K562 (cell line): ENCODE measurements around the gene MPI. TPM values are rescaled to one million over a fixed set of nuclear protein-coding genes. Genes with fewer than 3 reads are reported as not detected.
A peak's percentile ranks its signal among the peaks of the same experiment; 100 is the strongest.

Experiments used
- ATF2 ChIP-seq: sonication (generic); formaldehyde crosslinking; IDR thresholded peaks from 2 replicates; pipeline ENCODE4 v1.8.1; 2022; ENCODE audit warnings: missing genetic modification reagents
- CHD1 ChIP-seq: fragments of 200-600 bp; sonication (generic); IDR thresholded peaks from one replicate; pipeline ENCODE4 v1.6.1; 2012; ENCODE audit warnings: mild to moderate bottlenecking, moderate library complexity, low read length, inconsistent platforms
- CREB5 ChIP-seq: fragments of 250-450 bp; sonication (Bioruptor Pico); IDR thresholded peaks from 2 replicates; pipeline ENCODE4 v1.5.0; 2020; ENCODE audit warnings: mild to moderate bottlenecking
- CSDE1 ChIP-seq, 2 experiments: fragments of 450-650 bp; IDR thresholded peaks; 2 replicates each; pipeline ENCODE4 v1.6.1; 2016; ENCODE audit warnings: mild to moderate bottlenecking in 1 of 2
- ETV1 ChIP-seq: fragments of 450-650 bp; conservative IDR thresholded peaks from 2 replicates; pipeline ENCODE4 v1.6.1; 2016; ENCODE audit warnings: missing genetic modification characterization, control low read depth, low read depth, missing compliant biosample characterization
- FOSL1 ChIP-seq: fragments of 200-800 bp; sonication (Bioruptor generic); conservative IDR thresholded peaks from 2 replicates; pipeline ENCODE4 v1.6.1; 2016; ENCODE audit warnings: missing genetic modification characterization, missing compliant biosample characterization
- GTF2E2 ChIP-seq: fragments of 200-800 bp; sonication (Bioruptor generic); IDR thresholded peaks from 2 replicates; pipeline ENCODE4 v1.6.1; 2016; ENCODE audit warnings: missing genetic modification characterization, missing compliant biosample characterization
- HDAC6 ChIP-seq: IDR thresholded peaks from 2 replicates; pipeline ENCODE4 v1.6.1; 2012; ENCODE audit warnings: low read depth, mild to moderate bottlenecking, control low read depth, inconsistent platforms, low read length, moderate library complexity
- HNRNPUL1 ChIP-seq: fragments of 200-400 bp; formaldehyde crosslinking; IDR thresholded peaks from 2 replicates; pipeline ENCODE4 v1.6.1; 2017; ENCODE audit warnings: low read length
- KLF10 ChIP-seq: fragments of 250-450 bp; sonication (Bioruptor Pico); IDR thresholded peaks from 2 replicates; pipeline ENCODE4 v1.6.1; 2021; ENCODE audit warnings: matching md5 sums
- MEIS2 ChIP-seq: fragments of 450-650 bp; IDR thresholded peaks from 2 replicates; pipeline ENCODE4 v1.6.1; 2014; ENCODE audit warnings: mild to moderate bottlenecking; ENCODE audit not compliant: partially characterized antibody
- NFE2L1 ChIP-seq: fragments of 450-650 bp; IDR thresholded peaks from 2 replicates; pipeline ENCODE4 v1.6.1; 2016; ENCODE audit warnings: missing genetic modification characterization, low read depth, mild to moderate bottlenecking, missing compliant biosample characterization, moderate library complexity, borderline replicate concordance
- NFYB ChIP-seq: IDR thresholded peaks from 2 replicates; pipeline ENCODE4 v1.6.1; 2011; ENCODE audit warnings: mild to moderate bottlenecking, moderate library complexity; ENCODE audit not compliant: insufficient read length; ENCODE audit errors: extremely low read depth
- NR3C1 ChIP-seq: sonication (generic); formaldehyde crosslinking; IDR thresholded peaks from 2 replicates; pipeline ENCODE4 v1.8.1; 2022; ENCODE audit warnings: missing genetic modification reagents
- PTRF ChIP-seq: fragments of 450-650 bp; IDR thresholded peaks from 2 replicates; pipeline ENCODE4 v1.6.1; 2016; ENCODE audit warnings: mild to moderate bottlenecking, missing genetic modification characterization, missing compliant biosample characterization
- RBM14 ChIP-seq: fragments of 200-400 bp; formaldehyde crosslinking; IDR thresholded peaks from 2 replicates; pipeline ENCODE4 v1.6.1; 2018; ENCODE audit warnings: low read depth, mild to moderate bottlenecking, low read length, moderate library complexity, borderline replicate concordance; ENCODE audit not compliant: insufficient read depth
- SMARCB1 ChIP-seq: IDR thresholded peaks from 2 replicates; pipeline ENCODE4 v1.6.1; 2011; ENCODE audit warnings: improper control_type of control experiment, low read depth; ENCODE audit not compliant: insufficient read length
- SP1 ChIP-seq: sonication (generic); formaldehyde crosslinking; IDR thresholded peaks from 2 replicates; pipeline ENCODE4 v1.8.1; 2022; ENCODE audit warnings: mild to moderate bottlenecking, missing genetic modification reagents
- TCF3 ChIP-seq: sonication (generic); formaldehyde crosslinking; IDR thresholded peaks from 2 replicates; pipeline ENCODE4 v1.4.0; 2020; ENCODE audit warnings: mild to moderate bottlenecking, missing genetic modification reagents
- TRIM28 ChIP-seq: fragments of 450-650 bp; IDR thresholded peaks from 2 replicates; pipeline ENCODE4 v1.6.1; 2017
- UBTF ChIP-seq, 2 experiments: IDR thresholded peaks; 2 replicates each; pipeline ENCODE4 v1.6.1; 2012; ENCODE audit warnings: improper control_type of control experiment in 2 of 2, low read depth in 2 of 2, low read length in 2 of 2, borderline replicate concordance in 1 of 2
- ZFP1 ChIP-seq: fragments of 450-650 bp; formaldehyde crosslinking; IDR thresholded peaks from 2 replicates; pipeline ENCODE4 v1.4.0; 2020; ENCODE audit warnings: mild to moderate bottlenecking, mixed read lengths
- ZNF347 ChIP-seq: fragments of 450-650 bp; formaldehyde crosslinking; IDR thresholded peaks from 2 replicates; pipeline ENCODE4 v1.4.0; 2020; ENCODE audit warnings: low read depth, mild to moderate bottlenecking, moderate library complexity
- ZNF778 ChIP-seq: fragments of 450-650 bp; formaldehyde crosslinking; IDR thresholded peaks from 2 replicates; pipeline ENCODE4 v1.4.0; 2020; ENCODE audit warnings: mild to moderate bottlenecking, moderate library complexity
- polyA plus RNA-seq, 8 experiments: library from polyadenylated mRNA; depleted of rRNA in 4 of 8; stranded (reverse) in 5 of 8; unstranded in 3 of 8; fragments of >200 nt; fragmentation: Nextera tagmentation in 2 of 8; fragmentation: Illumina TruSeq in 1 of 8; extraction: Ambion mirVana in 2 of 8; extraction: Trizol in 1 of 8; gene quantifications; 2 replicates each; pipeline versions ENCODE4 v1.2.1 to v1.2.3, GENCODE V29; 2011 to 2014; ENCODE audit warnings: inconsistent platforms in 1 of 8, missing spikeins in 1 of 8
- total RNA-seq, 7 experiments: library from RNA; depleted of rRNA in 6 of 7; stranded (reverse); fragments of >200 nt in 6 of 7; fragmentation: Illumina TruSeq in 2 of 7; extraction: Trizol in 2 of 7; gene quantifications; 2 replicates each; pipeline versions ENCODE4 v1.2.1 to v1.2.3, GENCODE V29; 2011 to 2021; ENCODE audit warnings: low replicate concordance in 1 of 7

The MPI gene
- total and polyA plus RNA-seq, 9 of the 15 experiments (the other 6 are each of a cell fraction or from before 2014, with no cell fraction given) = 30.7 to 105 (median 40.5) TPM

GRCh38 chr15:74873036-74873755 lies 16.6 kb upstream of the MPI start, which contains the start of gene SCAMP2 (continued):
- no peak for TF ChIP-seq TCF3 (CRISPR knock-in tag)
- TF ChIP-seq RBM14 = no peak
- no peak for TF ChIP-seq HDAC6
- peak; percentile 57; the same call in 1 of the 2 replicates for TF ChIP-seq ETV1 (tag)
- TF ChIP-seq NFE2L1 (tag) = no peak
- no peak for TF ChIP-seq ZNF347 (CRISPR knock-in tag)
- peak; percentile 68 for TF ChIP-seq NFYB
- no peak for TF ChIP-seq ZFP1 (CRISPR knock-in tag)
- no peak for TF ChIP-seq CHD1
- no peak for TF ChIP-seq CSDE1 (IDR thresholded peaks at IDR 0.05)
- TF ChIP-seq FOSL1 (tag) = no peak; the same call in none of the 2 replicates
- no peak for TF ChIP-seq ATF2 (CRISPR knock-in tag)
- TF ChIP-seq UBTF (IDR thresholded peaks at IDR 0.05; ENCODE audit: borderline replicate concordance in 1 of 2, low read depth in 2 of 2, low read length in 2 of 2) = no peak
- TF ChIP-seq GTF2E2 (tag) = no peak
- no peak for TF ChIP-seq NR3C1 (CRISPR knock-in tag)
- no peak for TF ChIP-seq KLF10 (CRISPR knock-in tag)
- no peak for TF ChIP-seq PTRF (tag)
- no peak for TF ChIP-seq HNRNPUL1
- TF ChIP-seq ZNF778 (CRISPR knock-in tag) = no peak
- TF ChIP-seq SP1 (CRISPR knock-in tag) = peak; percentile 78
- TF ChIP-seq MEIS2 = no peak
- TF ChIP-seq TRIM28 = no peak
- TF ChIP-seq CREB5 = no peak
- no peak for TF ChIP-seq SMARCB1
